GM13976 (cell line): ENCODE results near the gene GRN.
A peak's percentile ranks its signal among the peaks of the same experiment; 100 is the strongest.

Experiments
- DNase-seq: peaks from one replicate; pipeline ENCODE4 v3.0.0; 2012; ENCODE audit warnings: low spot score
- in situ Hi-C: fragments of 300-500 bp; cut with MboI; formaldehyde crosslinking; loops from one replicate; pipeline ENCODE4 v1.12.0; 2022; ENCODE audit warnings: low sequenced_read_pairs, mixed read lengths, inconsistent platforms; ENCODE audit not compliant: unreplicated experiment
- TF ChIP-seq, protein P1 (sequence below): IDR thresholded peaks from 2 replicates; pipeline ENCODE4 v1.5.1; 2012; ENCODE audit warnings: borderline replicate concordance, mild to moderate bottlenecking; ENCODE audit not compliant: insufficient read depth; ENCODE audit errors: extremely low read depth, missing control alignments, control extremely low read depth

GRN gene

DNA sequence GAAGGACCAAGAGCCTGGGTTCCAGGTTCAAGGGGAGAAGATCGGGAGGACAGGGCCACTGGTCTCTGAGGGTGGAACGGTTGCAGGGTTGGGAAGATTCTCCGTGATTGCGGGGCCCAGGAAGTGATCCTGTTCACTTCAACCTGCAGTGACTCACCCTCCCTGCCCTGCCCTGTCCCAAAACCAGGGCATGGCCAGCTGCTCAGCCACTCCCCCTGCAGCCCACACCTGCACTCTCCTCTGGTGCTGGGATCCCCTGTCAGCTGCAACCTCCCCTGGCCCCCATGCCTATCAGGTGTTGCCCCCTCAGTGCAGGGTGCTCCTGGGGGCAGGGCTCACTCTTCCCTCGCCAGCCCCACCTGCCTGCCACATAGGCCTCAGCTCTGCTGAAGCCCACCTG lies 35.6 kb upstream of the GRN start:
- peak; percentile 31 for DNase-seq
- in situ Hi-C loops = no loop called here
- TF ChIP-seq, protein P1, sequence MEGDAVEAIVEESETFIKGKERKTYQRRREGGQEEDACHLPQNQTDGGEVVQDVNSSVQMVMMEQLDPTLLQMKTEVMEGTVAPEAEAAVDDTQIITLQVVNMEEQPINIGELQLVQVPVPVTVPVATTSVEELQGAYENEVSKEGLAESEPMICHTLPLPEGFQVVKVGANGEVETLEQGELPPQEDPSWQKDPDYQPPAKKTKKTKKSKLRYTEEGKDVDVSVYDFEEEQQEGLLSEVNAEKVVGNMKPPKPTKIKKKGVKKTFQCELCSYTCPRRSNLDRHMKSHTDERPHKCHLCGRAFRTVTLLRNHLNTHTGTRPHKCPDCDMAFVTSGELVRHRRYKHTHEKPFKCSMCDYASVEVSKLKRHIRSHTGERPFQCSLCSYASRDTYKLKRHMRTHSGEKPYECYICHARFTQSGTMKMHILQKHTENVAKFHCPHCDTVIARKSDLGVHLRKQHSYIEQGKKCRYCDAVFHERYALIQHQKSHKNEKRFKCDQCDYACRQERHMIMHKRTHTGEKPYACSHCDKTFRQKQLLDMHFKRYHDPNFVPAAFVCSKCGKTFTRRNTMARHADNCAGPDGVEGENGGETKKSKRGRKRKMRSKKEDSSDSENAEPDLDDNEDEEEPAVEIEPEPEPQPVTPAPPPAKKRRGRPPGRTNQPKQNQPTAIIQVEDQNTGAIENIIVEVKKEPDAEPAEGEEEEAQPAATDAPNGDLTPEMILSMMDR = no peak

DNA sequence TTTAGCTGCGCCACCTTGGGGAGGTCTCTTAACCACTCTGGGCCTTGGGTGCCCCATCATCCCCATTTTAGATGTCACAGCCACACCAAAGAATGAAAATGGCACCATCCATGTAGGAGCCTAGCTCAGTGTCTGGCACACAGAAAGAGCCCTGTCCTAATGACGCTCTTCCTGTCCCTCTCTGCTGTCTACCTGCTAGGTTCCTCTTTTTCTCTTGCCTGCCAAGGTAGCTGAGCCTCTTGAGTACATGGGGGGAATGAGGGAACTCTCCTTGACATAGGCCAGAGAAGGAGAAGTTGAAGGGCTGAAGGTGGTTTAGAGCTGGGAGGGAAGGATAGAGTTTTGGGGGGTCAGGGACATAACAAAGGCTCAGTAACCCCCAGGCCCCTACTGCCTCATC lies 34.9 kb upstream of the GRN start:
- TF ChIP-seq, protein P1 = no peak
- DNase-seq = no peak
- in situ Hi-C loops = no loop called here

DNA sequence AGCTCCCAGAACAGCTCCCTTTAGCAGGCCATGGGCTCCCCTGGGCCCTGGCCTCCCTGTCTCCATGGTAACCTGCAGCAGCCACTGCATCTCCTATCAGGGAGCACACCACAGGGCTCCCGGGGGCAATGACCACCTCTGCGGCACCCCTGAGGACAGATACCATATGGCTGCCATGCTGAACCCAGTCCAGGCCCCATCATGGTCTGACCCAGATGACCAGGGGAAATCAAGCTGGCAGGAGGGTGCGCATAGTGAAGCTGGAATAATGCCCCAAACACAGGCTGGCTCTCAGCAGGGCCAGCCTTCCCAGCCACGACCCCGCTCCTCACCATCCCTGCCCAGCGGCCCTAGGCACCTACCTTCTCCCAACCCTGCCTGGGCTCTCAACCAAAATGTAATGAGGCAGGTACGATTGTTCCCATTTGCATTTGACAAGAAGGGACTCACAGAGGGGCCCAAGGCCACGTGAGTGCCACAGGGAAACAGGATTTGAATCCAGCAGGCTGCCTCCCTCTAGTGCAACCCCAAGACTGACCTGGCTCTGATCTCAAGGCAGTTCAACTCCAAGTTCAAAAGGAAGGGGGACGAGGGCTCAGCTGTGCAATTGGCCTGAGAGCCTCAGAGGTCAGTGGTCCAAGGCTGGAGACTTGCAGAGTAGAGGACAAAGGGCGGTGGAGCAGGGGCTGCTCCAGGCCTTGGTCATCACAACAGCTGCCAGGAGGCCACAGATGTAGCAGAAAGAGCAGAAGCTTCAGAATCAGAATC lies 34.3 kb upstream of the GRN start:
- in situ Hi-C loops = no loop called here
- peak; percentile 19 for DNase-seq
- TF ChIP-seq, protein P1 = no peak

DNA sequence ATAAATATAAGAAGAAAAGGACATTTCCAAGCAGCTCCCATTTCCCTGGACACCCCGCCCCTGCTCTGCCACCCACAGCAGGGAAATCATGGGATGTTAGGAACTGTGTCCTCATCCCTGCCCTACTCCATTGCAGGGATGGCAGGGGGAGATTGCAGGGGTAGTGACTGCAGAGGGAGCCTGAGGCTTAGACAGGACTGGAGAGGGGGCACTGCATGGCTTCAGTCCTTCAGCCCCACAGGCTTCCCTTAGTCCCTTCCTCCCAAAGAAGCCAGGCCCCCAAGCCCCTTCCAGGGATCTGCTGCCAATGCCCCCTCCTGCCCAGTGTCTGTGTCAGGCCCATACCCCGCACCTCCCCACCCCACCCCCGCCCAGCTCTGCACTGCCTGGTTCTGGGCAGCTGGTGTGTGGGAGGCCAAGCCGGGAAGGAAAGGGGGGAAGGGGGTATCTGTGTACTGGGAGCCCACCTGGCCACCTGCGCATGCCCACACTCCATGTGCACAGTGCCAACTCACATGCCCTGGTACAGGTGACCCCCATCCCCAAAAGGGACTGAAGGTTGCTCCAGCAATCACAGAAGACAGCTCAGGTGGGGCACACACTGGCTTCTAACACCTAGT lies 33.4 kb upstream of the GRN start:
- in situ Hi-C loops = no loop called here
- TF ChIP-seq, protein P1 = no peak
- DNase-seq = no peak

DNA sequence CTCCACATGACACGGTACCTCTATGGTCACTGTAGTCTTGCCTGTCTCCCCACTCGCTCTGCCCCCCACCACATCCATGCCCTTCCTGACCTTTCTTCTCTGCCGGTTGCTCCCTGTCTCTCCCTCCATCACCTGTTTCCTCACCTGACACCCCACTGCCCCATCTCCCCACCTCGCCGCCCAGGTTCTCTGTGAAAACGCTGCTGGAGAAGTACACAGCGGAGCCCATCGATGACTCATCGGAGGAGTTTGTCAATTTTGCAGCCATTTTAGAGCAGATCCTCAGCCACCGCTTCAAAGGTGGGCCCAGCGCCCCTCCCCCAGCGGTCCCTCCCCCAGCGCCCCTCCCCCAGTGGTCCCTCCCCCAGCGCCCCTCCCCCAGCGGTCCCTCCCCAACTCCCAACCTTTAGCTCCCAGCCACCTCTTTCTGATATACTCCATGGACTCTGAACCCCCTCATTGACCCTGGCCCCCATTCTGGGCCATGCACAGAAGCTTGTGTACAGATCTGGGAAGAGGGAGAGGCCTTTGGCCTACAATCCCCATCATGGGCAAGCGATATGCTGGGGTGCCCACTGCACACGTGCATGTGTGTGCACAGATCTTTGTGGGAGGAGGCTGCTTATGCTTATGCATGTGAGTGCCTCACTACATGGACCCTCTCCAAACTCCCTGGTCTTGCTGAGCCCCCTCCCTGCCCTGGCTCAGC lies 32.6 kb upstream of the GRN start:
- peak; percentile 25 for DNase-seq
- in situ Hi-C loops = no loop called here
- TF ChIP-seq, protein P1 = no peak

DNA sequence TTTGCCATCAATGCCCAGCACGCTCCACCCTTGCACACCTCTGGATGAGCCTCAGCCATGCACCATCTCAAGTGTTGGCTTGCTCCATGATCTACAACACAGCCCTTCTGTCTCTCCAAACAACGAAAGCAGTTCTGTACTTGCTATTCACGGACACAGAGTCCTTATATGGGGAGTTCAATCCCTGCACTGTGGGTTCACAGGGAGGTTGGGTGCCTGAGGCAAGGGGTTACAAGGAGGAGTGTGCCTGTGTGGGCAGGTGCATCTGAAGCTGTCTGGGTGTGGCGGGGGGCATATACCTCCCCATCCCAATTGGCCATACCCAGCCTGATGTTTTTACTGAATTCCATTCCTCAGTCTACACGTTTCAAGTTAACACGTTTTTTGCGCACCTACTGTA lies 31.1 kb upstream of the GRN start:
- in situ Hi-C loops = no loop called here
- TF ChIP-seq, protein P1 = no peak
- peak; percentile 21 for DNase-seq
